NCI-H748 (cell line): ENCODE data around the gene RPL5.
"Not testable (repeated sequence)": the region's sequence is repeated elsewhere in the genome, so short reads cannot be mapped to it uniquely, and the experiment has no call there.

ENCODE experiments used
- DNase-seq: peaks from one replicate; lab custom pipeline; 2025; ENCODE audit not compliant: unreplicated experiment; lab: John Stamatoyannopoulos, UW

Gene RPL5

DNA sequence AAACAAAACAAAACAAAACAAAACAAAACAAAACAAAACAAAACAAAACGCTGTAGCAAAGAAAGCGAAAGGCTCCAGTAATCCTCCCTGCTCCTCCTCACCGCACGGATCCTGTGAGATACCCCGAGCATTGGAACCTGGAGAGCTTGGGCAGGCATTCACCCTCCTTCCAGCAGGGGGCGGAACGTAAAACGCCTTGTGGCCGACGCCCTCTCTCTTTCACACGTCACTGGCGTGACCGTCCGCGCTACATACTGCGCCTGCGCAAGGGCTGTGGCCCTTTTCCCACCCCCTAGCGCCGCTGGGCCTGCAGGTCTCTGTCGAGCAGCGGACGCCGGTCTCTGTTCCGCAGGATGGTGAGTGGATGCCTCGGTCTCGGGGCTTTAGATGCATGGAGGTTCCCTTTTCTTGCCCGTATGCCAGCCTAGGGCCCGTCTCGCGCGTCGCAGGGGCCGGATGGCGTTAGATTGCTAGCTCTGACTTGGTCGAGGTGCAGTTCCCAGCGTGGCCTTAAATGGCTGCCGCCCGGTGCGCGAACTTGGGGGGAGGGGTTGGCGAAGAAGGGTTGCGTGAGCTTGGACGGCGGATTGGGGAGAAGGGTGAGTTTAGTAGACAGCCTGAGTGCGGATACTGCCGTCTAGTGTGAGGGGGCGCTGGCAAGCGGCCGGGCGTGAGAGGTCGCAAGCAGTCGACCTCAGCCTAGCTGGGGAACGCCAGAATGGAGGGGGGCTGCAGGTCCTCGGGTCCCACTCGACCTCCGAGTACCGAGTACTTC, at the start of gene RPL5:
TSS of gene RPL5 (plus strand) at position 279 of the 775 bp plus-strand sequence. CDS start at position 354, 75 bp downstream.
- DNase-seq, result peak; percentile 93

DNA sequence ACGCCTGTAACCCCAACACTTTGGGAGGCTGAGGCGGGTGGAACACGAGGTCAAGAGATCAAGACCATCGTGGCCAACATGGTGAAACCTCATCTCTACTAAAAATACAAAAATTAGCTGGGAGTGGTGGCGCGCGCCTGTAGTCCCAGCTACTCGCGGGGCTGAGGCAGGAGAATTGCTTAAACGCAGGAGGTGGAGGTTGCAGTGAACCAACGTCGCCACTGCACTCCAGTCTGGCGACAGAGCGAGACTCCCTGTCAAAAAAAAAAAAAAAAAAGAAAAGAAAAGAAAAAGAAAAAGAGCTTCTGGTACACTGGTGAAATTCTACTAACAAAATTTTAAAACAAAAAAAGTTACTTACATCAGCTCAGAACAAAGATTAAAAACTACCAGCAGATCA, 48.3 kb upstream of the RPL5 start:
- DNase-seq, result not testable (repeated sequence)

DNA sequence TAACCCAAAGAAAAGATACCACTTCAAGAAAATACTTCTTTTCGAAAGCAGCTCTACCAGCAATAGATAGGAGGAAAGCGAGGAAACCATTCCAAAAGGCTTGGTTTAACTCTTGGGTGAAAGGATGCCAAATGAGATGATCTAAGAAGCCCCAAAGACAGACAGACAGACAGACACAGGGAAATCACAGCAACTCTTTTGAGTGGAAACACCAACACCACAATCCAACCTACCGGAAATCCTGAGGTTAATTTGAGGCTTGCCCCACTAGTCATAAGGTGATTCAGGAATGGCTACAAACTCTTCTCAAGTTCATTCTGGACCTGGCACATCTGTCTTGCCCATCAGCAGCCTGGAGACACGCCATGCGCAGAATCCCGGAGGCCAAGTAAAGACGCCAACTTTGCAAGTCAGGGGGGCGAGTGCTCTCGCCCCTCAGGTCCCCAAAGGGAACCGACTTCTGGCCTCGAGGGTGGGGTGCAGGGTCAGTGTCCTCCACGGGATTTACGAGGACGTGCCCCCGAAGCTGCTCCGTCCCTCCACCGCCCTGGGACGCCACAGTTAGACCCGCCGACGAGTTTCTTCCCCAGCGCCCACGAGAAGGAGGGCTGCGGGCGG, 47.7 kb upstream of the RPL5 start:
- DNase-seq, result peak; percentile 29

DNA sequence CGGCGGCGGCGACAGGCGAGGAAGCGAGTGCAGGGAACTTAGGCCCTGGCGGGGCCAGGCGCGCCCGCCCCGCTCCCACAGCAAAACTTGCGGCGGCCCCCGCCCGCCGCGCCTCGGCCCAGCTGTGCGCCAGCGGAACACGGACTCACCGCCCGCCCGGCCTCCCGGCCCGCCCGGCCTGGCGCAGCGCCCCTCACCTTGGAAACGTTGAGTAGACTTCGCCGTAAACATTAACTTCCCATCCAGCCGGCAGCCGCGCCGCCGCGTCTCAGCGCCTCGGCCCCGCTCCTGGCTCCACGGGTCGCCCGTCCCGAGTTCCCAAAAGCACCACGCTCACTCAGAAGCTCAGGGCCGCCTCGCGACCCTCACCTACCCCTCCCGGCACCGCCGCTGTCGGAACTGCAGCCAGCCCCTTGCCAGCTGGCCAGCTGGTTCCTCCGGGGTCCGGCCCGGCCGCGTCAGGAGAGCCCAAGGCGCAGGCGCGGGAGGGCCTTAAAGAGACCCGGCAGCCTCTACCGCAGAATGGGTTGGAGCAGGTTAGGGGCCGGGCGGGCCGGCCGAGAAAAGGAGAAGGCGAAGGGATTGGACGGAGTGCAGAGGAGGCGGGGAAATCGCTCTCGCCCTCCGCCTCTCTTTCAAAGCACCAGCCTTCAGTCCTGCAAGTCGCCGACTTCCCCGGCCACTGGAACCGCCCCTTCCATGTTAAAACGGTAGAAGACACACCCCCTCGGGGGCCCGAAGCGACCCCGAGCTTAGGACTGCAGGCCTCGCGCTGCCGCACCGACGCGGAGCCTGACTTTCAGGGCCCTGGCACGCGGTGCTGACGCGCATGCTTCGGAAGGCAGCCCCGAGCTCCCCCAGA, 47.0 kb upstream of the RPL5 start, which contains the start of gene EVI5:
TSS of gene EVI5 (minus strand) at position 470 of the 862 bp plus-strand sequence. CDS start 48,562 bp downstream, outside the sequence.
- DNase-seq, result peak; percentile 95

DNA sequence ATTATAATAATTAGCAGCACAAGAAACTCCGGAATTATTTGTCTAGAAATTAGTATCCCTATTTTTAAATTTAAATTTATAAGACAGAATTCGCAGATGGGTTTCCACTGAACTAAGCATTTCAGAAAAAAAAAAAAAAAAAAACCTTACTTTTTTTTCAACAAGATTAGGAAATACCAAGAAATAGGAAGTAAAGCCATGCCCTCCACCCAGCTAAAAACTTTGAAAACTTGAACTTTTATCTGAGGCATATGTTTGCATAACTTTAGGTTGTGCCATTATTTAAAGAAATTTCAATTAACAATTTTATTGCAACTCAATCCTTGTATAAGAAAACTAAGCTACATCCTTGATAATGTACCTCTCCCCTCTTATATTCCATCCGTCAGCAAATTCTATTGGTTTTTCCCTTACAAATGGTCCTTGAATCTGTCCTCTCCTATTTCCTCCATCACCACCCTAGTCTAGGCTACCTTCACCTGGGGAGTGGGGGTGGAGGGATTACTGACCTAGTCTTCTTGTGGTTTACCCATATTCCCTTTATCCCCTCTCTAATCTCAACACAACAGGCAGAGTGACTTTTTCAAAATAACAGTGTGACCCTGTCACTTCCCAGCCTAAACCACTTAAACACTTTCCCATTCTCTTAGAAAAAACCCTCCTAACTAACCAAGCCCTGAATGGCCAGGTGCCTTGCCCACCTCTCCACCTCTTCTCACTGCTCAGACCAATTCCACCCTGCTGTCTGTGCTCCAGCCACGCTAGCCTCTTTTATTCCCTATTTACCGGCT, 45.5 kb upstream of the RPL5 start:
- DNase-seq, result no peak

DNA sequence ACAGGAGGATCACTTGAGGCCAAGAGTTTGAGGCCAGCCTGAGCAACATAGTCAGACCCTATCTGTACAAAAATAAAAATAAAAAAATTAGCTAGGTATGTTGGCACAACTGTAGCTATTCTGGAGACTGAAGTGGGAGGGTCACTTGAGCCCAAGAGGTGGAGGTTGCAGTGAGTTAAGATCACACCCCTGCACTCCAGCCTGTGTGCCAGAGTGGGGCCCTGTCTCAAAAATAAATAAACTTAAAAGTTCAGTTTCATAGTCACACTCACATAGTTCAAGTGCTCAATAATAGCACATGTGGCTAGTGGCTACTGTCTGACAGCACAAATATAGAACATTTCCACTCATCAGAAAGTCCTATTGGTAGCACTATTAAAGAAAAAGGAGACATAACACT, 41.8 kb upstream of the RPL5 start:
- no peak for DNase-seq

DNA sequence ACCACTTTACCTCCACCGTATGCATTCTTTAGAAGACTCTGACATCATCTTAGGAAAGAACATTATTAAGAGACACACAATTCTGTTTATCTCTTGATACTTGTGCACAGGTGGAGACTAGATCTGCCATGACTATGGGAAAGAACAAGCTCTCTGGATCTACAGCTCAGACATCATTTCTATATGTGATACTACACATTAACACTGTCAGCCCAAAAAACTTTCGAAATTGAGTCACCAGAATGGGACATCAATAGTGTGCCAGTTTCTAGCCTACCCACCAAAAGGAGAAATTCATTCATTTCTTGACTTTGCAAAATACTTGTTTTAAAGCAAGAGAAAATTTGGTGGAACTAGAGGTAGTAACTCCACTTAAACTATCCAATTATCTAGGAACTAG, 41.0 kb upstream of the RPL5 start:
- DNase-seq, result no peak

DNA sequence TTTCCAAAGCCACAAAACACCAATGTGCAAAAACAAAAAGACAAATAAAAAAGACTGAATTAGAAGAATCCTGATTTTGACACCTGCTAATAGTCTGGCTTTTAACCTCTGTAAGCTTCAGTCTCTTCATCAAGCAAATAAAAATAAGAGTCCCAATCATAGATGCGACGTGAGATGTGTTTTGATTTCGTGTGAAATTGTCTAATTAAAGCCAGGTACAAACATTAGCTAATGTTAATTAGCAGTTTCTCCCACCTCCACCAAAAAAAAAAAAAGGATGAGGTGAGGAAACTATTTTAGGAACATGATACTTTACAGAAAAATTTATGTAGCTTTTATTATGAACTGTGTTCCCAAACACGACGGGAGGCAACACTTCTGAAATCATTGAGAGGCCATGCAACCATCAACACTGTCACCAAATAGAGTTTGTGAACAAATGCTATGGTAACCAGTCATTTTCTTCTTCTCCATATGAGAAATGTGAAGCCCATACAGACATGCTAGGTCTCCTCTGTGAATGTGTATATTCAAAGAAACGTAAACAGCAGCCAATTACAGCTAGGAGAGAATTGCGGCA, 40.3 kb upstream of the RPL5 start:
- DNase-seq, result peak; percentile 88

DNA sequence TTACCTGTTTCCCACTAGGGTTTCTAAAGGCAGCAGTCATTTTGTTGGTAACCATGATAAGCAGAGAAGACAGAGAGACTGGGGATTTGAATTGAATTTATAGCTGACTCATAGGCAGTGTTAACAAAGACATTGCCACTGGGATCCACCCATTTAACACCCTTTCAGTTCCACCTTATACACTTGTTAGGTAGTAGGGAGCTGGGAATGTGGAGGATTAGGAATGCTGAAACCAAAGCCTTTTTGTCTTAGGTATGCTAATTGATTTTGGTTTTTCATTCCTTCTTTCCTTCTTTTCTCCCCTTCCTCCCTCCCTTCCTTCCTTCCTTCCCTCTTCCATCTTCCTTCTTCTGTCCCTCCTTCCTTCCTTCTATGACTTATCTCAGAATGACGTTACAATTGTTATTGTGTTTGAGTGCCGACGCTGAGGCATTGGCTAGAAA, 39.5 kb upstream of the RPL5 start:
- peak; percentile 52 for DNase-seq

DNA sequence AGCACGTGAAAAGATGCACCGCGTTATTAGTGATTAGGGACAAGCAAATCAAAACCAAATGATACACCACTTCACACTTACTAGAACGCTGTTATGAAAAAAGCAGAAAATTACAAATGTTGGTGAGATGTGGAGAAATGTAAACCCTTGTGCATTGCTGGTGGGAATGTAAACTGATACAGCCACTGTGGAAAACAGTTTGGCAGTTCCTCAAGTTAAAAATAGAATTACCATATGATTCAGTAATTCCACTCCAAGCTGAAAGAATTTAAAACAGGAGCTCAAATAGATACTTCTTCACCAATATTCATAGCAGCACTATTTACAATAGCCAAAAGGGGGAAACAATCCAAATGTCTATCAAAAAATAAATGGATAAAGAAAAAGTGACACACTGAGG, 36.7 kb upstream of the RPL5 start:
- DNase-seq, result no peak

DNA sequence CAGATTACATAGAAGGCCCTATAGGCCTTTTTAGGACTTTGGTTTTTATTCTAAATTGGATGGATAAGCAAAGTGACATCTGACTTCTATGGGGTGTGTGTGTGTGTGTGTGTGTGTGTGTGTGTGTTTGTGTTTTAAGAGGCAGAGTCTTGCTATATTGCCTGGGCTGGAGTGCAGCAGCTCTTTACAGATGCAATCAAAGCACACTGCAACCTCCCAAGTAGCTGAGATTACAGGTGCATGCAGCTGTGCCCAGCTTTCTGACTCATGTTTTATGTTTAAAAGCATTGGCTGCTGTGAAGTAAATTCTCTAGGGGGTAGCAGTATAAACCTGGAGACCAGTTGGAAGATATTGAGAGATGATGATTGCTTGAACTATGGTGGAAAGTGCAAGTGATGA, 34.5 kb upstream of the RPL5 start:
- no peak for DNase-seq

DNA sequence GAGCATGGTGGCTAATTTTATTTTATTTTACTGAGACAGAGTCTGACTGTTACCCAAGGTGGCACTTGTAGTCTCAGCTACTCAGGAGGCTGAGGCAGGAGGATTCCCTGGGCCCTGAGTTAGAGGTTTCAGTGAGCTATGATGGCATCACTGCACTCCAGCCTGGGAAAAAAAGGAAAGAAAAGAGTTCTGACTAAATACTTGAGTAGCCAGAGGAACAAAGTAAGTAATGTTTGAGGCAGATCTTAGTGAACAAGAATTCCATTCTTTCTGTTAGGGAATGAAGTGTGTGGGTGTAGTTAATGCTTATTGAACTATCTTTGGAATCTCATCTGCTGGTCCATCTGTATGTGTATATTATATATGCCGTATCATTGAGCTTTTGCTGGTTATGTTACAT, 33.9 kb upstream of the RPL5 start:
- no peak for DNase-seq

DNA sequence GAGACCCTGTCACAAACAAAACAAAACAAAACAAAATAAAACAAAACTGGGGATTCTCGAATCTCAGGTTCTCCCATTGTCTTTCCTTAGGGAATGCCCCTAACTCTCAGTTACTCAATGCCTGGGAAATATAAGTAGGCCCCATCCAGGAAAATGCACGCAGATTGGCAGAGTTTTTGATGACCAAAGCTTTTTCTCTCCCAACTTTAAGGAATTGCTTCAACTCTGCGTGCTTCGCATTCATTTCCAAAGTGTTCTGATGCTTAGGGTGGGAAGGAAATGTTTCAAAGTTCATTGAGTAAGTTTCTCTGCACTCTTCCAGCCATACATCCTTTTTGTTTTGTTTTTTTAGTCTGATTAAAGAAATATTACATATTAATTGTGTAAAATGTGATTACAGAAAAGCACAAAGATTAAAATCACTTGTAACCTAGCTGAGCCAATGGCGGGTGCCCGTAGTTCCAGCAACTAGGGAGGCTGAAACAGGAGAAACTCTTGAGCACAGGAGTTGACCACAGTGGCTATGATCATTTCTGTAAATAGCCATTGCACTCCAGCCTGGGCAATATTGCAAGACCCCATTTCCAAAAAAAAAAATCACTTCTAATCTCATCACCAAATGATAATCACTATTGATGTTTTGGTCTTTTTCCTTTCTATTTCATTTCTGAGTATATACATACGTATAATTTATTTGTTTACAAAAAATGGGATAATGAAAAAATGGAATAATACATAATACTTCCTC, 28.5 kb upstream of the RPL5 start:
- no peak for DNase-seq

DNA sequence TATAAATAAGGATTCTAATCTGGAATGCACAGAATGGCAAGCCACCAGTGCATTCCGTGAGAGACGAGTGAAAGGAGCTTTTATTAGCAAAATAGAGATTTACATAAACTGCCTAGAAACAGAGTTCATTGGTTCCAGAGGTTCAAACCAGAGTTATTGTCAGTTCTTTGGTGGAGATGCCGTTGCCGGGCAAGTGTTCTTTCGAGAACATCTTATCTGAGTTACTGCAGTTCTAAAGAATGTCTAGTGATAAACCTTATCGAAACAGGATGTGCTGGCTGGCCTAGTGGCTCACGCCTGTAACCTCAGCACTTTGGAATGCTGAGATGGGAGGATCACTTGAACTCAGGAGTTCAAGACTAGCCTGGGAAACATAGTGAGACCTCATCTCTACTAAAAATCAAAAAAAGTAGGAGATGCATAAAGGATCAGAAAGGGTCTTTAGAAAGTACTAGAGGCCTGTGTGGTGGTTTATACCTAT, 27.1 kb upstream of the RPL5 start:
- DNase-seq, result no peak

DNA sequence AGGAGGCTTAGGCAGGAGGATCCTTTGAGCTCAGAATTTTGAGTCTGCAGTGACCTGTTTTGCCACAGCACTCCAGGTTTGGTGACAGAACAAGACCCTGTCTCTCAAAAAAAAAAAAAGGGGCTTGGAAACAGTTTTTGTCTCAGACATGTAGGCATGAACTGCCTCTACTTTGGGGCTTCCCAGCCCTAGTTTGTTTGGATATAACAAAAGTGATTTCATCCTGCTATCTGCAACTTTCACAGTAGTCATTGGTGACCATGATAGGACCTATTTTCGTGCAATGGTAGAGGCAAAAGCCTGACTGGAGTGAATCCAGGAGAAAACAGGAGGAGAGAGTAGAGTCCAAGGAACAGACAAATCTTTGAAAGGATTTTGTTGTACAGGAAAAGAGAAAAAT, 26.6 kb upstream of the RPL5 start:
- DNase-seq, result no peak

DNA sequence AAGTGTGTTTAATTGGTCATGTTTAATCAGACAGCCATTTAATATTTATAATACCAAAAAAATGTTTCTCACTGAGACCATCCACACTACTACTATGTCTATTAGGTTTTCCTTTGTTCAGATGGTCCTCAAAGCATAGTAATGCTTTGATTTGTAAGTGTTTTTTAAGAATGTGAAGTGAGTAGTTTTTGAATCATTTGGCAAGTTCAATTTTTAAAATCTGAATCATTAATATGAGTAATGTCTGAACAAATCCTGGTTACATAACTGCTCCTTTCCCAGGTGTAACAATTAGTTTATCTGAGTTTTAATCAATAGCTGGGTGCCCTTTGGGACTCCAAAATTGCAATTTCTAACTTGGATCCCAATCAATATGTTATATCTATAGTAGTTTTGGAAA, 23.5 kb upstream of the RPL5 start:
- DNase-seq, result no peak

DNA sequence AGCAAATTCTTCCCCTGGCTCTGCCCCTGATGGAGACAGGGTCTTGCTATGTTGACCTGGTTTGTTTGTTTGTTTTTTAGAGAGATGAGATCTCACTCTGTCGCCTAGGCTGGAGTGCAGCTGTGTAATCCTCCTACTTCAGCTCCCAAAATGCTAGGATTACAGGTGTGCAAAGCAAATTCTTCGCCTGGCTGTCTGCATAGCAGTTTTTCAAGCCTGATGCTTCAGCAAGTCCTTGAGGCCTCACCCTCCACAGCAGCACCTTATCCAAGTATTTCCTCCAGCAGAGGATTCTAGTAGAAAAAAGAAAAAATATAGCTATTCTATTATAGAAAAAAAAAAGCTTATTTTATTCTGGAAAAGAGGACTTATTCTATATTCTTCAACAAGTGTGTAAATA, 15.1 kb upstream of the RPL5 start:
- DNase-seq, result no peak

DNA sequence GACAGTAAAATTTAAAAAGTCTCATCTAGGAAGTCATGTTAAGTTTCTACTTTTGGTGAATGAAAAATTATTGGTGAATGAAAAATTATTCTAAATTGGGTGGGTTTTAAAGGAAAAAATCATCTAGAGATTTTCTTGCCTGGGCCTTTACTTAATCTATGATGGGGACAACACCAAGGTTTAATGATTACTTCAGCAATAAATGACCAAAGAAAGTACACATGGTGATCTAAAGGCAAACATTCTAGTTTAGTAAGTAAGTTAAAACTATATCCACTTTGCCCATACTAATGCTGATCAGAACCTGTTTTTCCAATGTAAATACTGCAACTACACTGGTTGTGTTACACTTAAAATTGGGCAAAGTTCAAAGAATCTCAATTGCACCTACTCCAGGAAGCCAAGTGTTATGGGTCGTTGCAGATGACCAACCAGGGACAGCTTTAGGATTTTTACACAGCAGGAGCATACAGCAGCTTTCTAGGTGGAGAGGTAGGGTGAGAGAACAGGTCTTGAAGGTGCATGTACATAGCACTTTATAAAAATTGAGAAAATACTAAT, 14.6 kb upstream of the RPL5 start:
- no peak for DNase-seq
